NCI-H1417 treated with DMSO at 0.1 percent for 48 hours (cell line): ENCODE results near the gene MCUB.
"Not testable (repeated sequence)": the region's sequence is repeated elsewhere in the genome, so short reads cannot be mapped to it uniquely, and the experiment has no call there.

Experiments
- DNase-seq: peaks from one replicate; lab custom pipeline; 2025; lab: John Stamatoyannopoulos, UW

The MCUB gene

DNA sequence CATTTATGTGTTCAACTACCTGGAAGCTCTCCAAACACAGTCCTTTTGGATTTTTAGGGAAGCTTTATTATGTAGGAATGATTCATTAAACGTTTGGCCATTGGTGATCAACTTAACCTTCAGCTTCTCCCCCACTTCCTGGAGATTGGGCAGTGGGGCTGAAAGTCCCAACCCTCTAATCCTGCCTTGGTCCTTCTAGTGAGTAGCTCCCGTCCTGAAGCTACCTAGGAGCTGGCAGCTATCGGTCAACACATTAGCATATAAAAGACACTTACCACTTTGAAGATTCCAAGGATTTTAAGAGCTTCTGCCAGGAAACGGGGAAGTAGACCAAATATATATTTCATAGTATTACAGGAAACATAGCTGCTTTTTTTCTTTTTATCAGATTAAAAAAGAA is 69.7 kb downstream of the MCUB start:
- no peak for DNase-seq

DNA sequence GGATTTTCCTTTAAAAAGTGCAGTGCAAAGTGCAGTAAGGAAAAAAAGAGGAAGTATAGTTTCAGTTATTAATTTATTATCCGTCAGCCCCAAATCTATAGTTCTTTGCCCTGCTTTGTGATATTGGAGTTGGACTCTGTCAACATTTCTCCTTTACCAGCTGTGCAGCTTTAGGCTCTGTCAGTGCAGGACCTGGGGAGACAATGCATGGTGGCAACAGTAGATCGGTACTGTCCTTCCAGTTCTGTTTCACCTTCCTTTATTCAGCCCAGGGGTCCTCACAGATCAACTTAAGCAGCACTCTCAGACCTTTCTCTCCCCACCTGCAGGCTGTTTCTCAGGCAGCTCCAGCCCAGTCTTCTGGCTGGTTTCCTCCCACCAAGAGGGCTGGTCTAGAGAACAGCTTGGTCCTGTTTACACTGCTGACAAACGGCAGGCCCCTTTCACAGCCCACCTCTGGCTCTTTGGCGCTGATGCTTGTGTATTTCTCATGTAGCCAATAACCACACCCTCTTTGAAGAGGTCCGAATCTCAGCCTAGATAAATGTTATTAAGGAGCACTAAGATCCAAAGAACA is 71.6 kb downstream of the MCUB start:
- DNase-seq = no peak

DNA sequence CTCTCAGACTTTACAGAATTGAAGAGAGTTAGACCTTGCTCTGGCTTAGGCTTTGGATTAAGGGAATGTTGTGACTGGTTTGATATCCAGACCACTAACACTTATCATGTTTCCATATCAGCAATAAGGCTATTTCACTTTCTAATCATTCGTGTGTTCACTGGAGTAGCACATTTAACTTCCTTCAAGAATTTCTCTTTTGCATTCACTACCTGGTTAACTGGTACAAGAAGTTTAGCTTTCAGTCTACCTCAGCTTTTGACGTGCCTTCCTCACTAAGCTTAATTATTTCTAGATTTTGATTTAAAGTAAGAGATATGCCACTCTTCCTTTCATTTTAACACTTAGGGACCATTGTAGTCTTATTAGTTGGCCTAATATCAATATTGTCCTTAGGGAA is 80.6 kb downstream of the MCUB start:
- no peak for DNase-seq

- DNase-seq = no peak
Observed at GRCh38 chr4:109645874-109646710, 86.0 kb downstream of the MCUB start.

- no peak for DNase-seq
Observed at GRCh38 chr4:109648266-109648996, 88.4 kb downstream of the MCUB start.

GRCh38 chr4:109648997-109649575 is 89.0 kb downstream of the MCUB start:
- no peak for DNase-seq

DNA sequence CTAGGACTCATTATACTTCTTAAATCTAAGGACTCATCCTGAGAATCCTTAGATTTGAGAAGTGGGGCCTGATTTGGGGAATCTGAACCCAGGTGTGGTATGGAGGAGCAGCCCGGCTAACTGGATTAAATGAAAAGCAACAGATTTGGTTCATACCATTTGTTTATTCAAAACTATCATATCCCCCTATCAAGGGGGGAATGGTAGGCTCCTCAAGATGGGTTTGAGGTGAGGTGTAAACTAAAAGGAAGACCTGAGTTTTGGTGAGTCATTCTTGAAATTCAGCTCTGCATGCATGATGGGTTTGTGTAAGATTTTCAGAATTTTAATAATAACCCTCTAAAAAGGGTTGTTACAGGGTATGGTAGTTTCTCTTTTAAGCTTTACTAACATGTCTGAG is 89.8 kb downstream of the MCUB start:
- DNase-seq = no peak

- DNase-seq = no peak
Observed at GRCh38 chr4:109655396-109655795, 95.3 kb downstream of the MCUB start.

DNA sequence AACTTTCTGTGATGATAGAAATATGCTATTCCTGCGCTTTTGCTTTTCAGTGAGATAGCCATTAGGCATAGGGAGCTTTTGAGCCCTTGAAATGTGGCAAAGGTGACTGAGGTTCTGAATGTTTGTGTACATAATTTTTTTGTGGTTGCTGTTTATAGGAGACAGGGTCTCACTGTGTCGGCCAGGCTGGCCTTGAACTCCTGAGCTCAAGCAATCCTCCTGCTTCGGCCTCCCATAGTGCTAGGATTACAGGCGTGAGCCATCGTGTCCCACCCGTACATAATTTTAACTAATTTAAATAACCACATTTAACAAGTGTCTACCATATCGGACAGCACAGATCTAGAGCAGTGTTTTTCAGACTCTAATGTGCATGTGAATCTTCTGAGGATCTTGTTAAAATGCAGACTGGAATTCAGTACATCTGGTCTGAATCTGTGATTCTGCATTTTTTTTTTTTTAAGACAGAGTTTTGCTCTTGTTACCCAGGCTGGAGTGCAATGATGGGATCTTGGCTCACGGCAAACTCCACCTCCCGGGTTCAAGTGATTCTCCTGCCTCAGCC is 97.9 kb downstream of the MCUB start:
- no peak for DNase-seq

DNA sequence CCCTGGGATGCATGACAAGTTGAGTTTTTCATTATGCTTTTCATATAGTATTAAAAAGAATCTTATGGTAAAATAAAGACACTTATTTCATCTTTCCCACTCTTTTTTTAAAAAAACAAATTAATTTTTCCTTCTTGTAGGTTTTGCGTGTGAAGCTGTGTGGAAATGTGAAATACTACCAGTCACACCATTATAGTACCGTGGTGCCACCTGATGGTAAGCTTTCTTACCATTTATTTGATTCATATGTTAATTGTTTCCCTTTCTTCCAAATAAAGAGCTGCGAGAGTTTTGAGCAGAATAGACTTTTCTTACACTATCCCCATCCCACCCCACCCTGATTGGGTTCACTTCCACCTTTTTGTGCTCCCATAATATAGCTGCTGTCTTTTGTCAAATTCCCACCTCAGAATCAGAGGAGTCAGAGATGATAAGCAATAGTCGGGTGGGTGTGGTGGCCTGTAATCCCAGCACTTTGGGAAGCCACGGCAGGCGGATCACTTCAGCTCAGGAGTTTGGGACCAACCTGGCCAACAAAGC is 98.9 kb downstream of the MCUB start:
- DNase-seq = no peak

DNA sequence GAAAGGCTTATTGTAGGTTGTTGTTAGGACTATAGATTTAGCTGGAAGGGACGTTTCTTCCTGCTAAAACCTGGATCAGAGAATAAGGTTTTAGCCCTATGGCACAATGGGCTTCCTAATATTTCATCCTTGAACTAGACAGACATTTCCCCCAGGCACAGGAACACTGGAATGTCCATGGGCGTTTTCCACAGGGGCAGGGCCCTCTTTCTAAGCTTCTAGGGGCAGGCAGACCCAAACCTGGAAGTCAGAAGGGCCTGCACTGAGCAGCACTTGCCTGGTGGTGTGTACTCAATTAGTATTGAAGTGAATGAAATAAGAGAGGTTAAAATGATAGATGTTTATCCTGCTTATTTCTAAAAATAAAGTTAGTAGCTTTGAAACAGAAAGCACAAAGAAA is 102.1 kb downstream of the MCUB start:
- DNase-seq = no peak

DNA sequence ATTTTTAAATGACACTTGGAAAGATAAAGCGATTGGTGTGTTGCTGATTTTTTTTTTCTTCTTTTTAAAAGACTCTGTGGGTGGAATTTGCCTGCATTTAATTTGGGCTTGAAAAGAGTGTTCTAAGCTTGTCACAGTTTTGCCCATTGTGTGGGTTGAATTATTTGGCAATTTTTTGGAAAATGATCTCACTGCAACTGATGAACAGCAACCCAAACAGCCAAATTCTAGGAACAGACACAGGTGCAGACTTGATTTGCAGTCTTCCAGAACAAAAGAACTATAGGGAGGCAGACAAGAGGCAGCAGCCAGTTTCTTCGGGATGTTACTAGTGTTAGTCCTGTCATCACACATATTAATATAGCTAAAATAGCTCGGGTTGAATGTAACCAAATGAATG is 102.7 kb downstream of the MCUB start:
- DNase-seq = no peak

DNA sequence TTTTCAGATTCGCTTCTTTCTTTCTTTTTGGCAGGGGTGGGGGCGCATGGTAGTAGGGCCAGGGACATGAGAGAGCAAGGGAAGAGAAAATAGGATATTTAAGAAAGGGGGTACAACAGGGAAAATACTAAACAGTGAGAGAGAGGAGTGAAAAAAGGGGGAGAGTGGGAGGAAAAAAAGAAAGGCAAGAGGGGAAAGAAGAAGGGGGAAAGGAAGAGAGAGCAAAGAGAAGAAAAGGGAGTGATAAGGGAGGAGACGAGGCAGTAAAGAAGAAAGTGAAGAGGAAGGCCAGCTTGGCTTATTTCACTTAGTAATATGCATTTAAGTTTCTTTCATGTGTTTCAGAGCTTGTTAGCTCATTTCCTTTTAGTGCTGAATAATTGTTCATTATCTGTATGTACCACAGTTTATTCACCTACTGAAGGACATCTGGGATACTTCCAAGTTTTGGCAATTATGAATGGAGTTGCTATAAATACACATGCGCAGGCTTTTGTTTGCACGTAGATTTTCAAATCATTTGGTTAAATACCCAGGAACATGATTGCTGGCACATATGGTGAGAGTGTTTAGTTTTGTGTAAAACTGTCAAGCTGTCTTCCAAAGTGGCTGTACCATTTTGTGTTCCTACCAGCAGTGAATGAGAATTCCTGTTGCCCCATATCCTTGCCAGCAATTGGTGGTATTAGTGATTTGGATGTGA is 105.9 kb downstream of the MCUB start:
- no peak for DNase-seq

- DNase-seq = no peak
Observed at GRCh38 chr4:109671350-109671749, 111.3 kb downstream of the MCUB start.

DNA sequence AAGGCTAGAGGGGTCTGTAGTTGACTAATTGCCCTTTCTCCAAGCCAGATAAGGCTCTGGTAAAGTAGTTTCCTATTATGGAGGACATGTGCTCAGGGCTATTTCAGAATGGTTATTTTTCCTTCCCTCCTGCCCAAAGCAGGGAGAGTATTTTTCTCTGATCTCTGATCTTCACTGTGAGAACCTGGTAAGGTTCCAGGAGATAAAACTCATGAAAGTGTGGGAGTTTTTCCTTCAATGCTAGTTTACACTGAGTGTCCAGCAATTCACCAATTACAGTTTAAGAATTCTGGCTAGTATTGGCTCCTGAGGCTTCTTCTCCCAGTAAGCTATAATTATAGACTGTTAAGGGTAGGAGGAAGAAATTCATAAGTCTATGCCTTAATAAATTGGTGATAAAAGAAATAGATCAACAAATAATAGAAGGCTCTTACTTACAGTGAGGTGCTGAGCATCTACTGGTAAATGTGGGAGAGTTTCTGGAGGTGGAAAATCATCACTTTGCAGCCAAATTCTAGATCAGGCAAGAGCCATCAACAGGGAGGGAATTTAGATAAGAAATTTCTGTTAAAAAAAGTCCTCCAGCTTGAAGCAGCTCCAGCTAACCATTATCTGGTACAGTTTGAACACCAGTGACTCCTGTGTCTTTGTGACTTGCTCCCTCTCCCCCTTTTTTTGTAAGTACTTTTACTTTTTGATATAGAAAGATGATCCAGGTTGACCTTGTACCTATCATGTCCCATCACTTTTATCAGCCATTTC is 112.3 kb downstream of the MCUB start:
- no peak for DNase-seq

- no peak for DNase-seq
Observed at GRCh38 chr4:109673303-109673702, 113.3 kb downstream of the MCUB start.

GRCh38 chr4:109675181-109675580 is 115.1 kb downstream of the MCUB start:
- no peak for DNase-seq

GRCh38 chr4:109675843-109676242 is 115.8 kb downstream of the MCUB start:
- no peak for DNase-seq

DNA sequence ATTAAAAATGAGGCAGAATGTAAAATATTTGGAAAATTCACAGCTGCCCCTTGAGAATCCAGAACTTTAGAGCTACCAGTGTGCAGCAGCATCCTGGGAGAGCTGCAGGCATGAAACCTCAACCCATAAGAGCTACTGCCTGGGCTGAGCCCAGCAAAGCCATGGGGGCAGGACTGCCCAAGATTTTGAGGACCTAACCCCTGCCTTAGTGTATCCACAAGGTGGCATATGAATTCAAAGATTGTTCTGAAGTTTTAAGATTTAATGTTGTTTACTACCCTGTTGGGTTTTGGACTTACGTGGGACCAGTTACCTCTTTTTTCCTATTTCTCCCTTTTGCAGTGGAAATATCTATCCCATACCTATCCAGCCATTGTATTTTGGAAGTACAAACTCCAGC is 116.8 kb downstream of the MCUB start:
- no peak for DNase-seq

- DNase-seq = not testable (repeated sequence)
Observed at GRCh38 chr4:109678472-109678871, 118.4 kb downstream of the MCUB start.

GRCh38 chr4:109678925-109679324 is 118.9 kb downstream of the MCUB start:
- not testable (repeated sequence) for DNase-seq
